Effector memory CD4-positive, alpha-beta T cell (primary cell): ENCODE measurements around the gene ZNF687.

Source experiments
- DNase-seq, 3 donors: peaks; one replicate each; pipeline ENCODE4 v3.0.0-alpha.2; 2020
- H3K27ac ChIP-seq: 2 replicates; pipeline ENCODE4 v1.7.0; 2013; ENCODE audit warnings: mild to moderate bottlenecking, low read length, moderate library complexity; ENCODE audit not compliant: insufficient read depth, poor library complexity, severe bottlenecking
- H3K27me3 ChIP-seq: replicated peaks from 2 replicates; pipeline ENCODE4 v1.7.0; 2013; ENCODE audit warnings: mild to moderate bottlenecking, low read length; ENCODE audit not compliant: insufficient read depth, control insufficient read depth, poor library complexity, severe bottlenecking
- H3K36me3 ChIP-seq: 2 replicates; pipeline ENCODE4 v1.7.0; 2013; ENCODE audit warnings: mild to moderate bottlenecking, low read length, moderate library complexity; ENCODE audit not compliant: control insufficient read depth, insufficient read depth
- H3K4me1 ChIP-seq: 2 replicates; pipeline ENCODE4 v1.7.0; 2013; ENCODE audit warnings: low read length, mild to moderate bottlenecking; ENCODE audit not compliant: control insufficient read depth, insufficient read depth, poor library complexity, severe bottlenecking
- H3K4me3 ChIP-seq: 2 replicates; pipeline ENCODE4 v1.7.0; 2013; ENCODE audit warnings: low read length, low read depth, mild to moderate bottlenecking; ENCODE audit not compliant: insufficient read depth, poor library complexity, severe bottlenecking
- H3K9me3 ChIP-seq: 2 replicates; pipeline ENCODE4 v1.7.0; 2013; ENCODE audit warnings: mild to moderate bottlenecking, low read length, moderate library complexity; ENCODE audit not compliant: control insufficient read depth

ZNF687 gene

DNA sequence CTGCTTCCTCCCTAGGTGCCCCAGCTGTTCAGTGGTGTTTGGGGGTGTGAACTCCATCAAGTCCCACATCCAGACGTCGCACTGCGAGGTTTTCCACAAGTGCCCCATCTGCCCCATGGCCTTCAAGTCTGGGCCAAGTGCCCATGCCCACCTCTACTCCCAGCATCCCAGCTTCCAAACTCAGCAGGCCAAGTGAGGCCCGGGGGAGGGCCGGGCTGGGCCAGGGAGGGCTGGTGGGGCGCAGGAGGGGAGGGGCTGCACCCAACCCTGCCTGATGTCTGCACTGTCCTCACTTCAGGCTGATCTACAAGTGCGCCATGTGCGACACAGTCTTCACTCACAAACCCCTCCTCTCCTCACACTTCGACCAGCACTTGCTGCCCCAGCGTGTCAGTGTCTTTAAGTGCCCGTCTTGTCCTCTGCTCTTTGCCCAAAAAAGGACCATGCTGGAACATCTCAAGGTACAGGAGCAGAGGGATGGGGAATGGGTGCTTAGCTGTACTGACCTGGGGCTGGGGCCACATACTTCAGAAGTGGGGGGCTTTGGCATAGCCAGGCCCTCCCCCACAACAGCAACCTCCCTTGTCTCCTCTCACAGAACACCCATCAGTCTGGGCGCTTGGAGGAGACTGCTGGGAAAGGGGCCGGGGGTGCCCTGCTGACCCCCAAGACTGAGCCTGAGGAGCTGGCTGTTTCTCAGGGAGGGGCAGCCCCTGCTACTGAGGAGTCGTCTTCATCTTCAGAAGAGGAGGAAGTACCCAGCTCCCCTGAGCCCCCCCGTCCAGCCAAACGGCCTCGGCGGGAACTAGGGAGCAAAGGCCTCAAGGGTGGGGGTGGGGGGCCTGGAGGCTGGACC, 7.2 kb downstream of the ZNF687 start:
- Histone ChIP-seq H3K9me3 (no peaks in the 10 kb centered on the region), H3K27me3 (no peaks in the 10 kb centered on the region), H3K27ac (no peak overlapping the region), H3K36me3 (peaks cover 81% of the 10 kb centered on the region), H3K4me3 (no peak overlapping the region), H3K4me1 (peaks cover 6% of the 10 kb centered on the region)
- no peak for DNase-seq

DNA sequence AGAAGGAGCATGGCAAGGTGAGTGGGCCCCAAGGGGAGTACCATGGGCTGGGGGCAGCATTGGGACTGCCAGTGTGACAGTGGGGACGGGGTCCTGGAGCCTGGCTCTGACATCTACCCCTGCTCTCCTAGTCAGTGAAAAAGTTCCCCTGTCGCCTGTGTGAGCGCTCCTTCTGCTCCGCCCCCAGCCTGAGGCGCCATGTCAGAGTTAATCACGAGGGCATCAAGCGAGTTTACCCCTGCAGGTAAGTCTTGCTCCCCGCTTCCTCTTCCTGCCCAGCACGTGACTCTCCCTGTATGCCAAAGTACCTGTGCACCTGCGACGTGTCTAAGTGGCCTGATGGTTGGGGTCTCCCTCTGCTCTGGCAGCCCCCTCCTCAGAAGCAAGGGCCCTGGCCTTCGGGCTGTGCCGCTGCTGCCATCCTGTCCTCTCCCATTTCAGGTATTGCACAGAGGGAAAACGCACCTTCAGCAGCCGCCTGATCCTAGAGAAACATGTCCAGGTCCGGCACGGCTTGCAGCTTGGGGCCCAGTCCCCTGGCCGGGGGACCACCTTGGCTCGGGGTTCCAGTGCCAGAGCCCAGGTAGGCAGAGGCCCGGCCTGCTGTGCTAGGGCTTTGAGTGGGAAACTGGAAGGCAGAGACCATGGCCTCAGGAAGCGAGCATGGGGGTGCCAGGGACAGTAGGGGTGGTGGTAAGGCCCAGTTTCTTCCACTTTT, 8.1 kb downstream of the ZNF687 start:
- Histone ChIP-seq H3K36me3 (peaks cover 89% of the 10 kb centered on the region), H3K4me3 (no peak overlapping the region), H3K4me1 (peaks cover 6% of the 10 kb centered on the region), H3K9me3 (no peaks in the 10 kb centered on the region), H3K27ac (no peak overlapping the region), H3K27me3 (no peaks in the 10 kb centered on the region)
- DNase-seq: no peak

DNA sequence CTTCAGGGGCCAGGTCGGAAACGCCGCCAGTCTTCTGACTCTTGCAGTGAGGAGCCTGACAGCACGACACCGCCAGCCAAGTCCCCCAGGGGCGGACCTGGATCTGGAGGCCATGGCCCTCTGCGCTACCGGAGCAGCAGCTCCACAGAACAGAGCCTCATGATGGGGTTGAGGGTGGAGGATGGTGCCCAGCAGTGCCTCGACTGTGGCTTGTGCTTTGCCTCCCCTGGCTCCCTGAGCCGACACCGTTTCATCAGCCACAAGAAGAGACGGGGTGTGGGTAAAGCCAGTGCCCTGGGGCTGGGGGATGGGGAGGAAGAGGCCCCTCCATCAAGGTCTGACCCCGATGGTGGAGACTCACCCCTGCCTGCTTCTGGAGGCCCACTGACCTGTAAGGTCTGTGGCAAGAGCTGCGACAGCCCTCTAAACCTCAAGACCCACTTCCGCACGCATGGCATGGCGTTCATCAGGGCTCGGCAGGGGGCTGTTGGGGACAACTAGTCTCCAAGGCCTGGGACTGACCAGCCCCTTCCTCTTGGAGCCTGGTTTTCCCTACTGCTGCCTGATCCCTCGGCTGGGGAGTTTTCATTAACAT, 8.7 kb downstream of the ZNF687 start:
- no peak overlapping the region for H3K4me3 ChIP-seq
- H3K27ac ChIP-seq: no peak overlapping the region
- H3K9me3 ChIP-seq: no peaks in the 10 kb centered on the region
- no peak for DNase-seq
- peaks cover 95% of the 10 kb centered on the region for H3K36me3 ChIP-seq
- no peaks in the 10 kb centered on the region for H3K27me3 ChIP-seq
- H3K4me1 ChIP-seq: peaks cover 6% of the 10 kb centered on the region

DNA sequence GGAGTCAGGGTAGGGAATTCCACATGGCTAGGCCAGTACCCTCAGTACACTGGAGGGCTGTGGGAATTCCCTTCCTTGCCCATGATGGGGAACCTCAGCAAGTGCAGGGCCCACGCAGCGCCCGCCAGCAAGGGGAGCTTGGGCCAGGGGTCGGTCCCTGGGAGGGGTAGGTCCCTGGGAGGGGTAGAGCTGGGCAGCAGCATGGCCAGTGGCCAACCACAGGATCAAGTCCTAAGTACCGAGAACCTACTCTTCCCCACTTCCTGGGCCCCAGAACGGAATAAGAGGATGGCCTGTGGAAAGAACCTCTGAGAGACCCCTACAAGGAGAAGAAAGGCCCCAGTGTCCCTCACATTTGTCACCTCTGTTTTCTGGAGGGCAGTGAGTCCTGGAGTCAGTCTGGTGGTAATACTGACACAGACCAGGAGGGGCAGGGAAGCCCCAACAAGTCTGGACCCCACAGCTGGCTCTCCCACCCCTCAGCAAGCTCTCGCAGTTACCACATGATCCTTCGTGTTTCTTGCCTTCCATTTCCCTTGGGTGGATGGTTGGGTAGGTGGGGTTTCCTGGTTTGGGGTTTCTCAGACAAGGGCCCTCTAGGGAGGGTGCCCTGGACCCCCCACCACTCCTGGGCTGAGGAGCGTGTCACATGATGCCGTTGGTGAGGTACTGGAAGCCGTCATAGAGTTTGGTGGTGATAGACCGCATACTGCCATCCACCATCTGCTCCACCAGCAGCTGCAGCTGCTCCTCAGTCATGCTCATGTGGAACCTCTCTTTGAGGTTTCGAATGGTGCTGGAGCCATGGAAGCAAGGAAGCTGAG, 10.3 kb downstream of the ZNF687 start:
- H3K36me3 ChIP-seq: peaks cover 90% of the 10 kb centered on the region
- DNase-seq: no peak

DNA sequence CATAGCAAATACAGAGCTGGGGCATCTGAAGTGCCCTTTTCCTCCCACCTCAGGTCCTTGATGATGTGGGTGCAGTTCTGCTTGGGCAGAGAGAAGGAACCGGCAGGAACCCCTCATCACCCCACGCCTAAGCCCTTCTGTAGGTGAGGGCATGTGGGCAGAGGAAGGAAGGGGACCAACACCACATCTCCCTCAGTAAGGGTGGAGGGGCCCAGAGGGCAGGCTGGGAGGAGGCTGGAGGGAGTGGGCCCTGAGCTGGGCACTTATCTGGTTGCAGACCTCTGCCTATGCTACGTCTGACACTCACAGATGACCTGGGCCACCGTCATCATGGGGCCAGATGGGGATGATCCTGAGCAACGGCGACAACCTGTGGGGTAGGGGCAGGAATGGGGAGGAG, 11.0 kb downstream of the ZNF687 start:
- DNase-seq: no peak
- no peaks in the 10 kb centered on the region for H3K27me3 ChIP-seq
- H3K27ac ChIP-seq: no peak overlapping the region
- H3K9me3 ChIP-seq: no peaks in the 10 kb centered on the region
- no peak overlapping the region for H3K4me3 ChIP-seq
- H3K4me1 ChIP-seq: peaks cover 6% of the 10 kb centered on the region
- H3K36me3 ChIP-seq: peaks cover 91% of the 10 kb centered on the region

More for the DNA sequence above, 10.3 kb downstream of the ZNF687 start:
- H3K4me3 ChIP-seq: no peak overlapping the region
- H3K9me3 ChIP-seq: no peaks in the 10 kb centered on the region
- no peak overlapping the region for H3K27ac ChIP-seq
- H3K4me1 ChIP-seq: peaks cover 6% of the 10 kb centered on the region
- no peaks in the 10 kb centered on the region for H3K27me3 ChIP-seq

DNA sequence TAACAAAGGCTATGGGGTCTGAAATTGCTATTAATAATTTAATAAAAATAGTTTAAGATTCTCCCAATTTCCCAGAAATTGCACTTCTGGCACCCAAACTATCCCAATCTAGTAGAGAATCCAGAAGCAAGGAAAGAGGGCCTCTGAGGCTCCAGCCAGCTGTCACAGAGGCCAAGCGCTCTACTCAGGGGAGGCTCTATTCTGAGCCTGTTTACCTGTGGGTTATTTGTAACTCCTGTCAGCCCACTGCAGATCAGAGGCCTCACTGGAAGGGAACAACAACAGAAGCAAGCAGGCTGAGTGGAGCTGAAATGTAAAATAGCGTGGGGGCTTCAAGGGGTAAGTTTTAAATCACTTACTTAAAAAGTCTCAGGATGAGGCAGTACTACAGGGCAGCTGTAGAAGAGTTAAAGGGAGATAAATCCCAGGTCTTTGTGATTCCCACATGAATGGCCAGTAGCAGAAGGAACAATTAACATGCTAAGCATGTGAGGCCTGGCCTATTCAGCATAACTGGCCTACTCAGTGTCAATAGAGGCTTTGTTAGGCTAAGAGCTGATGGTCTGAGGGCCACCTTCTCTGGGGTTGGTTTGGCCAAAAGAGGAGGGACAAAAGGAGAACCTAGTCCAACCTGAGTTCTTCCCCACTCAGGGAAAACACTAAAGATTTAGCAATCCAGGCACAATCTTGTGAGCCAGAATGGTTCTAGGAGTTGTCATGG, 12.8 kb downstream of the ZNF687 start:
- Histone ChIP-seq H3K36me3 (peaks cover 91% of the 10 kb centered on the region), H3K9me3 (no peaks in the 10 kb centered on the region), H3K4me3 (no peak overlapping the region), H3K27ac (no peak overlapping the region), H3K27me3 (no peaks in the 10 kb centered on the region), H3K4me1 (no peaks in the 10 kb centered on the region)
- no peak for DNase-seq

DNA sequence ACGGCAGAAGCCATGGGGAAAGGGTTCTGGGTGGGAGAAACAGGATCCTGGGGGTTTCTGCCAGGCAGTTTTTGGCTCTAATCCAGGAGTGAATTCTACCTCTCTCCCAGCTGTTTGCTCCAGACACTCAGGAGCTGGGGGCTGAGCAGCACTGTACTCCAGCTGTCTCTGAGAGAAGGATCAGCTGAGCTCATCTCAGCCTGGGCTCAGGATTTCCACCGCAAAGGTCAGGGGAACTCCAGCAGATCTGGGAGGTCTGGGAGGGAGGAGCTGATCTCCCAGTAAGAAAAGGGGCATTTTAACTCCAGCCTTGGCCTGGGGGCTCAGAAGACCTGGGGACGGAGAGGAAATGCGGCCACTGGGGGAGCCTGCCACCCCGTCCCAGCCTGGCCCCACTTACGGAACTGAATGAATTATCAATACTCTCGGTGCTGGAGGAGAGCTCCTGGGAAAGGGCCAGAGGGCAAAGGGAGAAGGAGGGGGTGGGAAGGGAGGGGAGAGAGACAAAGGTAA, 27.8 kb downstream of the ZNF687 start:
- no peak overlapping the region for H3K27ac ChIP-seq

DNA sequence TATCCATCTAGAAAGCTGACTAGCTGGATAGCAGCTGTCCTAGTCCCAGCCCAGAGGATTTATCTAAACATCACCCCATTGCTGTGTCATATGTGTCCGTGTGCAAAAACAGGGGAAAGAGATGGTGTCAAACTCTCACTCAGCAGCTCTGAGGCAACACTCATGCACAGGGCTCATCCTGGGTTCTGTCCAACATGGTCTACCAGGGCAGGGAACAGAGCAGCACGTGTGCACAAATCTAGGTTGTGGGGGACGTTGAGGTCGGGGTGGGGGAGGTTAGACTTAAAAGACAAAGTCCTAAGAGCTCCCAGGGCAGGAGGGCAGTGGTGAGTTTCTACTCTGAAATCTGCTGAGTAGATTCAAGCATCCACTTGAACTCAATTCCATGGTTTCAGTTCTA, 28.9 kb downstream of the ZNF687 start:
- Histone ChIP-seq H3K4me3 (no peak overlapping the region), H3K36me3 (peaks cover 65% of the 10 kb centered on the region), H3K9me3 (no peaks in the 10 kb centered on the region), H3K4me1 (peaks cover 16% of the 10 kb centered on the region), H3K27ac (peak overlapping the region; percentile 36), H3K27me3 (no peaks in the 10 kb centered on the region)
- no peak for DNase-seq

More for the DNA sequence above, 27.8 kb downstream of the ZNF687 start:
- Histone ChIP-seq H3K36me3 (peaks cover 68% of the 10 kb centered on the region), H3K4me1 (peaks cover 16% of the 10 kb centered on the region), H3K9me3 (no peaks in the 10 kb centered on the region), H3K27me3 (no peaks in the 10 kb centered on the region), H3K4me3 (no peak overlapping the region)
- DNase-seq: no peak
